Mucosa of stomach (tissue), 1 donor: ENCODE data around the gene PARD3.

Experiments used
- H3K27me3 ChIP-seq: one replicate; pipeline ENCODE4 v1.7.0; 2013; ENCODE audit warnings: mild to moderate bottlenecking, low read length; ENCODE audit not compliant: control insufficient read depth, insufficient read depth
- H3K36me3 ChIP-seq: one replicate; pipeline ENCODE4 v1.7.0; 2013; ENCODE audit warnings: low read length; ENCODE audit not compliant: control insufficient read depth, insufficient read depth
- H3K4me1 ChIP-seq: one replicate; pipeline ENCODE4 v1.7.0; 2013; ENCODE audit warnings: mild to moderate bottlenecking, low read length; ENCODE audit not compliant: control insufficient read depth, insufficient read depth
- H3K4me3 ChIP-seq: one replicate; pipeline ENCODE4 v1.7.0; 2013; ENCODE audit warnings: low read length
- H3K9ac ChIP-seq: one replicate; pipeline ENCODE4 v1.7.0; 2013; ENCODE audit warnings: mild to moderate bottlenecking, low read length, moderate library complexity
- H3K9me3 ChIP-seq: one replicate; pipeline ENCODE4 v1.7.0; 2013; ENCODE audit warnings: mild to moderate bottlenecking, low read length, moderate library complexity; ENCODE audit not compliant: control insufficient read depth
- donor health status: Pancreatic carcinoma.

The PARD3 gene

GRCh38 chr10:34538281-34538829, 276.7 kb downstream of the PARD3 start:
- no peak overlapping the region for H3K4me3 ChIP-seq

GRCh38 chr10:34537629-34538231, 277.4 kb downstream of the PARD3 start:
- Histone ChIP-seq H3K4me3 (no peak overlapping the region), H3K36me3 (no peaks in the 10 kb centered on the region), H3K9me3 (no peaks in the 10 kb centered on the region), H3K4me1 (no peaks in the 10 kb centered on the region), H3K27me3 (no peaks in the 10 kb centered on the region), H3K9ac (no peak overlapping the region)

More at GRCh38 chr10:34538281-34538829, 276.7 kb downstream of the PARD3 start:
- Histone ChIP-seq H3K9me3 (no peaks in the 10 kb centered on the region), H3K36me3 (no peaks in the 10 kb centered on the region), H3K4me1 (no peaks in the 10 kb centered on the region), H3K27me3 (no peaks in the 10 kb centered on the region), H3K9ac (no peak overlapping the region)

GRCh38 chr10:34535872-34536271, 279.2 kb downstream of the PARD3 start:
- no peaks in the 10 kb centered on the region for H3K27me3 ChIP-seq
- no peak overlapping the region for H3K9ac ChIP-seq
- no peak overlapping the region for H3K4me3 ChIP-seq
- no peaks in the 10 kb centered on the region for H3K4me1 ChIP-seq
- H3K36me3 ChIP-seq = no peaks in the 10 kb centered on the region
- no peaks in the 10 kb centered on the region for H3K9me3 ChIP-seq

GRCh38 chr10:34530778-34531177, 284.3 kb downstream of the PARD3 start:
- no peaks in the 10 kb centered on the region for H3K4me1 ChIP-seq
- H3K9me3 ChIP-seq = no peaks in the 10 kb centered on the region
- H3K36me3 ChIP-seq = no peaks in the 10 kb centered on the region
- no peak overlapping the region for H3K4me3 ChIP-seq
- no peaks in the 10 kb centered on the region for H3K27me3 ChIP-seq
- H3K9ac ChIP-seq = no peak overlapping the region

GRCh38 chr10:34528320-34528719, 286.8 kb downstream of the PARD3 start:
- no peaks in the 10 kb centered on the region for H3K27me3 ChIP-seq
- no peak overlapping the region for H3K9ac ChIP-seq
- H3K9me3 ChIP-seq = no peaks in the 10 kb centered on the region
- no peaks in the 10 kb centered on the region for H3K36me3 ChIP-seq
- H3K4me3 ChIP-seq = no peak overlapping the region
- H3K4me1 ChIP-seq = no peaks in the 10 kb centered on the region

- Histone ChIP-seq H3K4me1 (no peaks in the 10 kb centered on the region), H3K9me3 (no peaks in the 10 kb centered on the region), H3K9ac (no peak overlapping the region), H3K4me3 (no peak overlapping the region), H3K36me3 (no peaks in the 10 kb centered on the region), H3K27me3 (no peaks in the 10 kb centered on the region)
Measured at GRCh38 chr10:34526758-34527730, 288.1 kb downstream of the PARD3 start.

GRCh38 chr10:34526186-34526585, 288.9 kb downstream of the PARD3 start:
- Histone ChIP-seq H3K27me3 (no peaks in the 10 kb centered on the region), H3K4me1 (no peaks in the 10 kb centered on the region), H3K9me3 (no peaks in the 10 kb centered on the region), H3K9ac (no peak overlapping the region), H3K4me3 (no peak overlapping the region), H3K36me3 (no peaks in the 10 kb centered on the region)

- H3K4me1 ChIP-seq = peaks cover 6% of the 10 kb centered on the region
- H3K27me3 ChIP-seq = no peaks in the 10 kb centered on the region
- H3K9ac ChIP-seq = no peak overlapping the region
- H3K4me3 ChIP-seq = no peak overlapping the region
- no peaks in the 10 kb centered on the region for H3K9me3 ChIP-seq
- no peaks in the 10 kb centered on the region for H3K36me3 ChIP-seq
Measured at GRCh38 chr10:34524369-34525091, 290.6 kb downstream of the PARD3 start.

GRCh38 chr10:34523017-34523767, 291.9 kb downstream of the PARD3 start:
- Histone ChIP-seq H3K27me3 (no peaks in the 10 kb centered on the region), H3K9ac (no peak overlapping the region), H3K4me3 (no peak overlapping the region), H3K9me3 (no peaks in the 10 kb centered on the region), H3K36me3 (no peaks in the 10 kb centered on the region), H3K4me1 (peaks cover 6% of the 10 kb centered on the region)

GRCh38 chr10:34522546-34522945, 292.6 kb downstream of the PARD3 start:
- Histone ChIP-seq H3K27me3 (no peaks in the 10 kb centered on the region), H3K9me3 (no peaks in the 10 kb centered on the region), H3K9ac (no peak overlapping the region), H3K36me3 (no peaks in the 10 kb centered on the region), H3K4me1 (peaks cover 6% of the 10 kb centered on the region), H3K4me3 (no peak overlapping the region)

GRCh38 chr10:34520510-34520909, 294.6 kb downstream of the PARD3 start:
- no peaks in the 10 kb centered on the region for H3K36me3 ChIP-seq
- no peak overlapping the region for H3K4me3 ChIP-seq
- peaks cover 6% of the 10 kb centered on the region for H3K4me1 ChIP-seq
- no peak overlapping the region for H3K9ac ChIP-seq
- H3K9me3 ChIP-seq = no peaks in the 10 kb centered on the region
- no peaks in the 10 kb centered on the region for H3K27me3 ChIP-seq
